ENCODE measurements around the gene ZFYVE1. TPM values are rescaled to one million over a fixed set of nuclear protein-coding genes. Genes with fewer than 3 reads are reported as not detected.
A peak's percentile ranks its signal among the peaks of the same experiment; 100 is the strongest.

The ZFYVE1 gene
- total RNA-seq, 2 experiments from 2014 or later: 7.2 to 10.4 TPM

- Mint-ChIP-seq H3K4me3 (no peak overlapping the region), H3K4me1 (ENCODE audit: low read depth) (peaks cover 14% of the 10 kb centered on the region), H3K9me3 (no peaks in the 10 kb centered on the region), H3K27ac (no peak overlapping the region), H3K36me3 (ENCODE audit: low read depth) (peaks cover 13% of the 10 kb centered on the region), H3K27me3 (no peaks in the 10 kb centered on the region)
- ATAC-seq: no peak
- intact Hi-C loops (cut with micrococcal nuclease): no loop called here
- ChIA-PET CTCF (interaction anchor here (0.6 to 4.8 kb wide), 42 partner anchors 9 to 684 kb away, joined by 3 to 81 read pairs (median 4); partner anchors contain the start of genes DCAF4, DPF3 and RBM25), POLR2A (interaction anchor here (0.7 to 1.9 kb wide), 4 partner anchors 9 to 120 kb away, joined by 3 to 5 read pairs (median 4); no protein-coding TSS in a partner anchor)
- DNase-seq: peak; percentile 85
- peak; percentile 91 for TF ChIP-seq CTCF (IDR thresholded peaks at IDR 0.05)
These were observed 78.3 kb downstream of the ZFYVE1 start for GRCh38 chr14:72948481-72949138.

GRCh38 chr14:72947366-72948160 is 79.3 kb downstream of the ZFYVE1 start:
- ATAC-seq: peak; percentile 81

GRCh38 chr14:72946491-72946890 is 80.4 kb downstream of the ZFYVE1 start:
- CTCF ChIA-PET: interaction anchor here (3.8 to 4.8 kb wide), 2 partner anchors 42 to 431 kb away, joined by 20 to 81 read pairs; no protein-coding TSS in a partner anchor
- POLR2A ChIA-PET: interaction anchor here (1.9 kb wide), 1 partner anchor 15 kb away, joined by 4 read pairs; no protein-coding TSS in a partner anchor
- Mint-ChIP-seq H3K4me3 (no peak overlapping the region), H3K36me3 (ENCODE audit: low read depth) (peaks cover 25% of the 10 kb centered on the region), H3K4me1 (ENCODE audit: low read depth) (peaks cover 14% of the 10 kb centered on the region), H3K27me3 (no peaks in the 10 kb centered on the region), H3K9me3 (no peaks in the 10 kb centered on the region), H3K27ac (no peak overlapping the region)
- intact Hi-C loops (cut with micrococcal nuclease): no loop called here
- TF ChIP-seq CTCF (IDR thresholded peaks at IDR 0.05): no peak
- ATAC-seq: no peak
- DNase-seq: no peak

More at GRCh38 chr14:72947366-72948160, 79.3 kb downstream of the ZFYVE1 start:
- ChIA-PET POLR2A (interaction anchor here (1.8 to 1.9 kb wide), 2 partner anchors 10 to 14 kb away, joined by 4 to 5 read pairs; no protein-coding TSS in a partner anchor), CTCF (interaction anchor here (0.9 to 4.8 kb wide), 26 partner anchors 10 to 685 kb away, joined by 3 to 81 read pairs (median 4); partner anchors contain the start of genes DPF3 and RBM25)
- Mint-ChIP-seq H3K4me3 (no peak overlapping the region), H3K36me3 (ENCODE audit: low read depth) (peaks cover 19% of the 10 kb centered on the region), H3K27ac (peak overlapping the region; percentile 52), H3K27me3 (no peaks in the 10 kb centered on the region), H3K4me1 (ENCODE audit: low read depth) (peaks cover 14% of the 10 kb centered on the region), H3K9me3 (no peaks in the 10 kb centered on the region)
- no peak for TF ChIP-seq CTCF (IDR thresholded peaks at IDR 0.05)
- peak; percentile 45 for DNase-seq
- intact Hi-C loops (cut with micrococcal nuclease): no loop called here

GRCh38 chr14:72945356-72946027 is 81.4 kb downstream of the ZFYVE1 start:
- ChIA-PET CTCF (interaction anchor here (4.8 kb wide), 1 partner anchor 430 kb away, joined by 81 read pairs; no protein-coding TSS in a partner anchor), POLR2A (no interaction called here)
- DNase-seq (no peak), ATAC-seq (no peak)
- Mint-ChIP-seq H3K36me3 (ENCODE audit: low read depth) (peaks cover 24% of the 10 kb centered on the region), H3K27me3 (no peaks in the 10 kb centered on the region), H3K9me3 (no peaks in the 10 kb centered on the region), H3K4me3 (no peak overlapping the region), H3K4me1 (ENCODE audit: low read depth) (peaks cover 14% of the 10 kb centered on the region), H3K27ac (no peak overlapping the region)
- TF ChIP-seq CTCF (IDR thresholded peaks at IDR 0.05): no peak
- intact Hi-C loops (cut with micrococcal nuclease): no loop called here
